ENCODE measurements around the gene TMEM252.

TMEM252 gene

GRCh38 chr9:68496356-68496755 lies 44.3 kb downstream of the TMEM252 start:
- no peak for DNase-seq

- DNase-seq: no peak
Observed at GRCh38 chr9:68495247-68495646, 45.4 kb downstream of the TMEM252 start.

DNA sequence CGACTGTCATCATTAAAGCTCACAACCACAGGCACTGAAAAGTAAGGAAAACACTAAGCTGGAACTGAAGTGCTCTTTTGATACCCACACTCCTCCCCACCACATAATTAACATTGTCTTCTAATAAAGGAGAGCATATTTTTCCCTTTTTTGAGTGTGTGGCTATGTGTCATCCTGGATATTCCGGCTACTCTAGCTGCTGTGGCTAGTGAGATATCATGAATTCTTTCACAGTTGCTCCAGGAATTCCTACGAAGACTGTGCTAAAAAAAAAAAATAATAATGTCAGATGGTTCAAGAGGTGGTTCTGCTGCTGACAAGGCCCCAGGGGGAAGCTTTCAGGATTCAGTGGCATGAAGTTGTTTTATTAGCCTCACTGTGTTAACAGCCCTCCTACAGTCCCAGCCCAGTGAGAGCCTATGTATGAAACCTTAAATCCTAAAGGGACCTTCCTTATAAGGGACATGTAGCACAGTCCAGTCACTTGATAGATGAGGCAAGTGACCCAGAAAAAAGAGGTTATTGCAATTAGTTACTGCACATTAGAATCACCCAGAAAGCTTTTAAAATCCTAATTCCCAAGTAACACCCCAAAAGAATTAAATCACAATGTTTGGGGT lies 46.6 kb downstream of the TMEM252 start:
- no peak for DNase-seq

GRCh38 chr9:68493541-68493940 lies 47.1 kb downstream of the TMEM252 start:
- DNase-seq: no peak

- DNase-seq: no peak
Observed at GRCh38 chr9:68492806-68493205, 47.9 kb downstream of the TMEM252 start.

DNA sequence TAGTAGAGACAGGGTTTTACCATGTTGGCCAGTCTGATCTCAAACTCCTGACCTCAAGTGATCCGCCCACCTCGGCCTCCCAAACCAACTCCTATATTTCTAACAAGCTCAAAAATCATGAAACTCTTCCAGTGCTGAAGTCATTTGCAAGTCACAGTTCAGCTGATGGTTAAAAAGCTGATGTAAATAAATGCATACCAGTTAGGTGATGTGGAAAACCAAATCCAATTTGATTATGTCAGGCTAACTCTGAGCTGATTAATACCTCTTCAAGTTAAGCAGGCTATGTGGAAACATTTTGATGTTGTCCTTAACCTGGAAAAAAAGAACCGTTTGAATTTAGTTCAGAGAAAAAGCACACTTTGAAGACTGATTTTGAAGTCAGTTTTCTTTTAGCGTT lies 51.0 kb downstream of the TMEM252 start:
- DNase-seq: no peak

- no peak for DNase-seq
Observed at GRCh38 chr9:68488126-68488525, 52.6 kb downstream of the TMEM252 start.
